HG03520 (cell line): ENCODE measurements around the gene ATP1A4.
"Not testable (repeated sequence)": the region's sequence is repeated elsewhere in the genome, so short reads cannot be mapped to it uniquely, and the experiment has no call there.

Experiments
- ATAC-seq: cut with Tn5 transposase; IDR thresholded peaks from one replicate; pipeline ENCODE4 v1.9.1; 2021; ENCODE audit warnings: mild to moderate bottlenecking, moderate library complexity; ENCODE audit not compliant: unreplicated experiment

ATP1A4 gene

DNA sequence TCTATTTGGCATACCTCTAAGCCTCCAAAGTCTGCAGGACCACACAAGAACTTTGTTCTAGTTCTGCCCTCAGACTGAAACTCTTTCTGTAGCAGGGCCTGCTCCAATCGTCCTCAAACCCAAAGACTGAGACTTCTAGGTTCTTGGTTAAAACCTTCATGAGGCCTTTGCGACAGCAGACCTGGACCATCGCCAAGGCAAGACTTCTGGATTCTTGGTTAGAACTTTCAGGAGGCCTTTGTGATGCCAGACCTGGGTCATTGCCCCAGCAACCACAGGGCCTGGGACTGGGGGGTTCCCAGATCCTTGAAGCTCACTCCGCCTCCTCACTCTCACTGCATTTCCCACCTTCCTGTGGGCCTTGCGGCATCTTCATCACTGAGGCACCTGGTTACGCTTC, at the start of gene ATP1A4:
Gene ATP1A4, plus strand, starts transcription at position 301 of the 400 bp plus-strand sequence. CDS start 438 bp downstream, outside the sequence.
- no peak for ATAC-seq

DNA sequence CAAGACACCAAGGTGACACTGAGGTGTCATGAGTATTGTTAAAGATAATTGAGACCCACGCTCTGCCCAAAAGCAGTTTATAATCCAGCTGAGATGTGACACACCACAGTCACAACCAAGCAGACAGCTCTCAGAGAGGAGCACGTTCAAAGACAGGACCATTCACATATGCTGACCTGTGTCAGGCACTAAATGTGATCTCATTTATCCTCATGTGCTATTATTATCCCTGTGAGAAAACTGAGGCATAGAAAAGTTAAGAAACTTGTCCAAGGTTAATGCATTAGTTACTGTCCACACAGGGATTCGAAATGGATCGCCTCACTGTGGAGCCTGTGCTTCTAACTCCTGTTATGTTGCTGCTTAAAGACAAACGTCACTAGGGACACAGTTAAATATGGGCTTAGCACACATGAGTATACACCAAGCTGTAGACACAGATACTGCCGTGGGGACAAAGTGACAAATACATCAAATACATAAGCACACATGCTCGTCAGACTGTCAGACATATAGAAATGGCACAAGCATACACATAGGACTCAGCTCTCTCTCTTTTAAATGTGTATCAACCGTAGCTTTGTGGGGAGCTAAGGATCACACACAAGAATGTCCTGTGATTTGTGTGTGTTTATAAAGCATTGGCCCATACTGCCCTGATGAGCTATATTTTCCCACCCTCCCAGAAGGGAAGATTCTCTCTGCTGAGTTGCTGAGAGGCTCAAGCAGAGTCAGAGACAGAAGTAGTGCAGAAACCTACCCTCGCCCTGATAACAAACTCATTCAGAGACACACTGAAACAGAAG, 49.5 kb upstream of the ATP1A4 start:
- ATAC-seq, result no peak

DNA sequence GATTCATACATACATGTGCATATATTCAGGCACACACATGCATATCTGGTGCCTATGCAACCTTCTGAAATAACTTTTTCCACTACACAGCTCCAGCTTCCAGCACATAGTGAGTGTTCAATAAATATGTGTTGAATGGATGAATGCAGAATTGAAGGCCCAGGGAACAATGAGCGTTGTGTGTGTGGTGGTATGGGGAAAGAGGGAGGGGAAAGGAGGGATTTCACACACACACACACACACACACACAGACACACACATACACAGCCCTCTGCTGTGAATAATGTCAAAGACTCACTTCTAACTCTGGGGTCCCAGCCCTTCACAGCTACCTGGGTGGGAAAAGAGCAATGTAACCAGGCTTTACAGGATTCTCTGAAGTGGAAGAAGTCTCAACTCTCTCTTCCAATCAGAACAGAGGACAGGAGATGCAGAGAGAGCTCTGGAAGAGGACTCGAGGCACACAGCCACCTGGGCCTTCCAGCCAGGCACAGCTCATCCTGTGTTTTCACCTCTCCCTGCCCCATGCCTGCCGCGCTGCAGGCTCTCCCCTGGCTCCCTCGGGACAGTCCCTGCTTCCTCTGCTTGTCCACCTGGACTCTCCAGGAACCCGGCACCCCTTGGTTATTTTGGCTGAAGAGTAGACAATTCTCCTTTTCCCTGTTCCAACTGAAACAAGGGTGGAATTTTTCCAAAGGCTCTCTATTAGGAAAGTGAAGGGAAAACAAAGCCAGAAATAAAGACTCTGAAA, 47.6 kb upstream of the ATP1A4 start:
- ATAC-seq, result no peak

DNA sequence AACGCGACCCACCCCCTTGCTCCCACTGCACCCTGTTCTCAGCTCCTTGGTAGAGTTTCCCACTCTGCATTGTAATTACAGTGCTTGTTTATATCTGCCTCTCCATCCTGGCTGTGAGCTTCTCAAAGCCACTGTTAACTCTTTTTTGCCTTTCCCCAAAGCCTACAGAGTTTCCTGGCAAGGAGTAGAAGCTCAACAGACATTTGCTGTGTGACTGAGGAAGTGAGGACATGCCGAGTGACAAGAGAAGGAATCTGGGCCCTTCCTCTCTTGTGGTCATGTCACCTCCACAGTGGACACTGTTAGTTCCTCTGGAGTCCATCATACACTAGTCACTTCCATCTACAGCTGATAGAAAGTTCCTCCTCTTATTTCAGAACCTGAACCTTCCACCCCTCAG, 46.9 kb upstream of the ATP1A4 start:
- ATAC-seq, result no peak

DNA sequence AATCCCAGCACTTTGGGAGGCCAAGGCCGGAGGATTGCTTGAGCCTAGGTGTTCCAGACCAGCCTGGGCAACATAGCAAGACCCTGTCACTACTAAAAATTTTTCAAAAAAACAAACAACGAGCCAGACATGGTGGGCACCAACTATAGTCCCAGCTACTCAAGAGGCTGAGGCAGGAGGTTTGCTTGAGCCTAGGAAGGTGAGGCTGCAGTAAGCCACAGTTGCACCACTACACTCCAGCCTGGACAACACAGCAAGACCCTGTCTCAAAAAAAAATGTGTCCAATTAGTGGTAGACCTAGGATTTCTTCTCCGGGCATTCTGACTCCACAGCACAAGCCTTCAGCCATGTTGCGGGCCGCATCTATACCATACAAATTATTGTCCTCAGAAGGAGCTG, 46.2 kb upstream of the ATP1A4 start:
- ATAC-seq, result no peak

DNA sequence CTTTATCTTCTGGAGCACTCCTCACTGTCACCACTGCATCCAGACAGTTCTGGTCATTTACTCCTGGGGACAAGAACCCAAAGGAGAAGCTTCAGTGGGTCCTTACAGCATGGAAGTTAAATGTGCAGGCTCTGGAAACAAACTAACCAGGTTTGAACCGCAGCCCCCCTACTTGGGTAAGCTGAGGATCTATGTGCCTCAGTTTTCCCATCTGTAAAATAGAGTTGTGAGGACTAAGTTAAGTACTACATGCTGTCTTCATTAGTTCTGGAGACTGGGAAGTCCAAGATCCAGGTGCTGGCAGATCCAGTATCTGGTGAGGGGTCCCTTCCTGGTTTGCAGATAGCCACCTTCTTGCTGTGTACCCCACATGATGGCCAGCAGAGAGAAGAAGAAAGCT, 43.9 kb upstream of the ATP1A4 start:
- ATAC-seq, result no peak

DNA sequence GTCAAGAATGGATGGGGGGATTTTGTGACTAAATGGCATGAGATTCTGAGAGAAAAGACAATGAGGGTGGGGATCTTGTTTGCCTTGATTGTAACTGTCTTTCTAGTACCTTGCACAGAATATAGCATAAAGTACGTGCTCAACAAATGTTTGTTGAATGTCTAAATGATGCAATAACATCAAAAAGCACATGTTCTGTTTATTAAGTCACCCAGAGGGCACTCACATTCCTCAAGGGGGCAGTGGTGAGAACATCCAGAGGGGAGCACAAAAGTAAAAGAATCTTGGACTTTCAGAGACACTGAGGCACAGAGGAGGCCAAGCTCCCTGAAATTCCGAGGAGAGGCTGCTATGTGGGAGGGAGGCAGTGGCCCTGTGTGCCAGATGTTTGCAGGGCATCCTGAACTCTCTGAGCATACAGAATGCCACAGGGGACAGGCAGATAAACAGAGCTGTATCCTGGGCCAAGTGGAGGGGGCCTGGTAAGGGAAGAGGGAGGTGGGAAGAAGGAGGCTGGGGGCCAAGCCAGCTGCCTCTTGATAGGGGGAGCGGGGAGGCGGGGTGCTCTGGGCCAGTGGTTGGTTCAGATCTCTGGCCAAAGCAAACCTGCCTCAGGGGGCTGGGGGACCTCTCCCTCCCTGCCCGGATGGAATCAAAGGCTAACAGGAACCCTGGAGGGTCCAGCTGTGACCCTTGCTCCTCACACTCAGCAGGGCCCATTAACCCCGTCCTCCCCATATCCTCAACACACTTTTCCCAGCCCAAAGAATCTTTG, 42.3 kb upstream of the ATP1A4 start:
- no peak for ATAC-seq

DNA sequence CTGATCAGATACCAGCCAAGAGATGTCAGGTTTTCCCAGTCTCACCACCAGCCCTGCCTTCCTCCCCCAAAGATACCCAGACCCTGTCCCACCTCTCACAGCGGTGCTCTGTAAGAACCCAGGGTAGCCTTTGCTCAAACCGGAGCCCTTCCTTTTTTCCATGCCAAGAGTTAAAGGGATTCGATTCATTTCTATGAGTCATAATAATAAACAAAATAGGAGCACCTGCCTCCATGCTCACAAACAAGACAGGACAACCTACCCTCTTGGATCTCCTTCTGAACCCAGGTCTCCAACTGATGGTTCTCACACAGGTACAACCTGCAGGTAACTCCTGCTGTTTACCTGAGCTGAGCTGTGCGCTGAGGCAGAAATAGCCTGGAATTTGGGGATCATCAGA, 41.7 kb upstream of the ATP1A4 start:
- no peak for ATAC-seq

DNA sequence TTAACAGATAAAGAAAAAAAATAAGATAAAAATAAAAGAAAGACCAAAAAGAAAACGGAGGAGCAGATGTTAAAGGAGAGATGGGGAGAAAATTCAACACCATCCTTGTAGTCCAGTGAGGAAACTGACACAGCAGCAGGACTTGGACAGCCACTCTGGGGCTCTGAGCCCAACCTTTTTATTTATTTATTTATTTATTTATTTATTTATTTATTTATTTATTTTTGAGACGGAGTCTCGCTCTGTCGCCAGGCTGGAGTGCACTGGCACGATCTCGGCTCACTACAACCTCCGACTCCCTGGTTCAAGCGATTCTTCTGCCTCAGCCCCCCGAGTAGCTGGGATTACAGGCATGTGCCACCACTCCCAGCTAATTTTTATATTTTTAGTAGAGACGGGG, 39.9 kb upstream of the ATP1A4 start:
- not testable (repeated sequence) for ATAC-seq

DNA sequence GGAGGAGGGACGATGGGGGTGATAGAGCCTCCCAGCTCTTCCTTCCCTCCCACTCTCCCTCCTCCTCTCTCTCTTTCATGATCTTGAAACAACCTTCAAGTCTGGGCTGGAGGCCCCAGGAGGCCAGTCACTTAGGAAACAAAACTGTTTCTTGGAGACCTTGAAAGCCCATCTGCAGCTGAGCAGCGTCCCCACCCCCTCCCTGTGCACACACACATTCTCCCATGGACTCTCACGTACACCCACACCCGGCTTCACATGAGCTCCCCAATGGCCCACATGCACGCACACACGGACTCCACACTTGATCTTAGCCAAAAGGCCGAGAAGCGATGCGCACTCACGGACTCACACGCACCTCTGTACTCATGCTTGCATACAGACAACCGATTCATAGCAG, 39.0 kb upstream of the ATP1A4 start:
- no peak for ATAC-seq

DNA sequence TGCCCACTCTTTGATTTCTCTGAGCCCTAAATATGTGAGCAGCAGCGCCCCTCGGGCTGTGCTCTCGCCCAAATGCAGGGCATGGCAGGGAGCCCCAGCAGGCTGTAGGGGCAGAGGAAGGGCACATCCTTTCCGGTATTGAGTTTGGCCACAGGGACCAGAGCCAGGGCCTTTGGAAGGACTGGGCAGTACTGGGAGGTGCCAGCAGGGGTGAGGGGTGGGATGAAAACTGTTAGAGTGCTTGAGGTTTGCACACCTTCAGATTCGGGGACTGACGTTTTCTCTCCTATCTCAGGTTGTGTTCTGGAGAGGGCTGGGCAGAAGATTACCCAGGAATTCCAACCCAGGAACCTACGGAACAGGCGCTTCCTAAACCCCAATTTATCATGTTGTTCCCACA, 38.0 kb upstream of the ATP1A4 start:
- ATAC-seq, result no peak

DNA sequence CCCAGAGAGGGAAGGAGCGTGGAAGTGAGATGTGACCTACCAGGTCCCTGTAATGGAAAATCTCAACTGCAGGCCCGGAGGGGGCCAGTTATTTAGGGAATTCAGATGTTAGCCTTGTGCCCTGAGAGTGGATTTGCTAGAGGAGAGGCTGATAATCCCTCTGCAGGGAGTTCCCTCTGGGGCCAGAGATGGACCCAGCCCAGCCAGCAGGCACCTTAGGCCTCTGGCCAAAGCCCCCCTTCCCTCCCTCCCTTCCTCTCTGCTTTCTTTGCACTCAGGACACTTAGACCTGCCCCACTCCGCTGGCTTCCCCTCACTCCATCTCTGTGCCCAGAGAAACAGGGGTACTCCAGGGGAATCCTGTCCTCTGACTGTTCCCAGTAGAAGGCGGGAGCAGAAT, 37.3 kb upstream of the ATP1A4 start:
- ATAC-seq, result no peak

DNA sequence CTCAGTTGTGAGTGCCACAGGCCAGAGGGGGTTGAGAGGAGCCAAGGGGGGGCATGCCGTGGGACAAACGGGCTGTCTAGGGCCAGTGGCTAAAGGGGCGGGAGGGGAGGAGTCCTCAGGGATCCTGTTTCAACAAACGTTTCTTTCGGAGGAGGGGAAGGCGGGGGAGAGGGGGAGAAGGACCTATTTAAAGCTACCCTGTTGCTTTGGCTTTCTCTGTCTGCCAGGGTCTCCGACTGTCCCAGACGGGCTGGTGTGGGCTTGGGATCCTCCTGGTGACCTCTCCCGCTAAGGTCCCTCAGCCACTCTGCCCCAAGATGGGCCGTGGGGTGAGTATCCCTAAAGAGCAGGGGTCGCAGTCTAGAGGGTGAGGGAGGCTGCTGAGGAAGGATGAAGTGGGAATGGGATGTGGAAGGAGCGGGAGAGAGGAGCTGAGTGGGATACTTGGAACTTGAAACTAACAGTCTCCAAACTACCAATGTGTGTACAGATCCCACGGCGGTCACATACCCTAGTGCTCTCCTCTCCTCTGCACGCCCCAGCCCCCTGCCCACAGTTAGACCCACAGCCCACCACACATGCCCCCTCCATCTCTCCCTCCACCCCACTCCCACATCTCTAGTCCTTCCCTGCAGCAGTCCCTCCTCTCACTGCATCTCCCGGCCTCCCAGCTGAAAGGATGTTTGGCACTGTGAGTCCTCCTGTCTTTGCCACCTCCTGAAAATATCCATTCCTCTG, 35.7 kb upstream of the ATP1A4 start, which contains the start of gene ATP1A2:
Gene ATP1A2, plus strand, starts transcription at position 215 of the 738 bp plus-strand sequence. Its CDS starts 103 bp downstream, at position 318.
- ATAC-seq, result no peak

DNA sequence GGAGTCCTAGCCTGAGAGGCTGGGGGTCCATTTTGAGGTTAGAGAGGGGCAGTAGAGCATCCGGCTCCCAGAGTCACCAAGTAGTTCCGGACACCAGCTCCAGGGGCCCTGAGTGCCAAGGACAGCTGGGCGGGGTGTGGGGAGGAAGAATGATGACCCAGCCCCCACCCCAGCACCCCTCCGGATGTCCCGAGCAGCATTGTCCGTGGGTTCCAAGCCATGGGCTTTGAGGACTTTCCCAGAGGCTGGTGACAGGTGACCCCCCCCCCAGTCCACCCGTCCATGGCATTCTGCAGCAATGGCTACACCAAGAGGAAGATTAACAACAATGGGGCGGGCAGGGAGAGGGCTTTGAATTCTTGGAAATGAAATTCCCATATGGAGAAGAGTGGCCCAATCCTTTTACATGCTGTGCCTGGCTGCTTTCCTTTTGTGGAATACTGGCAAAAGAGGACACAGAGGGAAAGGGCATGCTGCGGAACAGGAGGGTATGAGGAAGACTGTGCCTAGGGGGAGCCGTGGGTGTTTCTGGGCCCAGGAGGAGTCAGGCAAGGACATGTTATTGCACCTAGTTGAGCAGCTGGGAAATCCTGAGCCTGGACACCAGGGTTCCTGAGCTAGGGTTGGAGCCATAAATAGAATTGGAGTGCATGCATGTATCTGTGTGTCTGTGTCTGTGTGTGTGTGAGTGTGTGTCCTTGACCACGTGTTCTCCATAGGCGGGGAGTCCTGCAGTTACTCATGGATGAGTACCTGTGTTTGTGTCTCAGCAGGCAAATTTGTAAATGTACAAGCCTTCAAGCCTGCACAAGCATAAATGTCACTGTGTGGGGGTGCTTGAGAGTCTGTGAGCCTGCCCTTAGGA, 34.9 kb upstream of the ATP1A4 start:
- ATAC-seq, result no peak

DNA sequence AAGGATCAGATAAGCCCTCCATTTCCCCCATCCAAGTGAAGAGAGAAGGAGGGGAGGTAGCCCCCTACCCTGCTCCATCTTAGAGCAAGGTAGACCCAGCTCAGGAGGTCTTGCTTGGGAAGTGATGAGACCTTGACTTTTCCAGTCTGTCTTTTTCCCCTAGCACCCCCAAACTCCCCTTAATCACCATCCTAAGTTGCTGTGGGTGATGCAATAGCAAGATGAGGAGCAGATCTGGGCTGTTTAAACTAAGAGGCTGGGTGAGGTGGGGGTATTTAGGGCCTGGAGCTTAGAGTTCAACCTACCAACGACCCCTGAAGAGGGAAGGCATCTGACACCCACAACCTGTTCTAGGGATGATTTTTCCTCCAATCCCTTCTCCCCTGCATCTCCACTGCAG, 34.1 kb upstream of the ATP1A4 start:
- no peak for ATAC-seq

DNA sequence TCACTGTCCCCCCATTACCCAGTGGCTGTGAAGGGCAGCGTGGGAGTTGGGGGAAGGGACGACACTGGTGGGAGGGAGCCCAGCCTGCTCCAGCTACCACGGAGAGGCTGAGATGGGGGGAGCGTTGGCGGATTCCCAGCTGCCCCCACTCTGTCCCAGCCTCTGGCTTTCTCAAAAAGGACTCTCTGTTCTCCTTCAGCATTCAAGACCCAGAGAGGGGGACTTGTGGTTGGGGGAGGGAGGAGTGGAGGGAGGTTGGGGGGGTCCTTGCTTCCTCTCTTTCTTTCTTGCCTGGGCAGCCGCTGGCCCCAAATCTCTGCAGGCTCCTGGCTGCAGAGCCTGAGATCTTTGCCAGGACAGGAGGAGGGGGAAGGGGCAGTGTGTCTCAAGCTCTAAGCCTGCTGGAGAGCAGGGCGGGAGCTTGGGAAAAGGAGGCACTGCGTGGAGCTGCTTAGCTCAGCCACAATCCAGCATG, 33.7 kb upstream of the ATP1A4 start:
- ATAC-seq, result no peak

DNA sequence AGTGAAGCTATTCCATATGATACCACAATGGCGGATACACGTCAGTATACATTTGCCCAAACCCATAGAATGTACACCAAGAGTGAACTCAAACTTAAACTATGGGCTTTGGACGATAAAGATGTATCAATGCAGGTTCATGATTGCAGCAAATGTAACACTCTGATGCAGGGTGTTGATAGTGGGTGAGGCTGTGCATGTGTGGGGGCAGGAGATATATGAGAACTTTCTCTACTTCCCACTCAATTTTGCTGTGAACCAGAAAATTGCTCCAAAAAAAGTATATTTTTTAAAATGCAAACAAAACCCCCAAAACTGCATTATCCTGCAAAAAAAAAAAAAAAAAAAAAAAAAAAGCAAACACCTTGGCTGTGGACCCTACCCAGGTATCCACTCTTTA, 32.5 kb upstream of the ATP1A4 start:
- no peak for ATAC-seq

DNA sequence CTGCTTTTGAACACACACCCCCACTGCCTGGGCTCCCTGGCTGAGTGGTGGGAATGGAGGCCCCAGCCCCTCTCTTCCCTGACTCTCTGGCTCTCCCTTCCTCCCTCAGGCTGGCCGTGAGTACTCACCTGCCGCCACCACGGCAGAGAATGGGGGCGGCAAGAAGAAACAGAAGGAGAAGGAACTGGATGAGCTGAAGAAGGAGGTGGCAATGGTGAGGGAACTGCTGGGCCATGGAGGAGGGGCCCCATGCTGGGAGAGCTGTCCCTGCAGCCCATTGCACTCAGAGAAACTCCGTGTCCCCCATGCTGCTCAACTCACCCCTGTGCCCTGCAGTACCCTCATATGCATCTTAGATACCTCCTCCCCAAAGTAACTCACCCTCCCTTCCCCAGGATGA, 30.6 kb upstream of the ATP1A4 start:
- ATAC-seq, result no peak

DNA sequence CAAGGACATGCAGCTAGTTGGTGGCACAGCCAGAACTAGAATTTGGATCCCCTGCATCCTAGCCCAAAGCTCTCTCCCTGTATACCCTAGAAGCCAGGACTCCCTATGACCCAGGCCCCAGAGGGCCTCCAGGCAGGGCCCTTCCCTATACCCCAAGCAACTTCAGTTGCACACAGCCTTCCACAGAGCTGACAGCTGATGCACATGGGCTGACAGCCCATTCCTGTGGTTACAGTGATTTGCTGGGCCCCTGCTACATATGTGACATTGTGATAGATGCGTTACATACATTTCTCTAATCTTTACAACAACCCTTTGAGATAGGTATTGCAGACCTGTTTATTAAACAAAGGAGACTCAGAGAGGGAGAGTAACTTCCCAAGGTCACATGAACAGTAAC, 30.0 kb upstream of the ATP1A4 start:
- ATAC-seq, result no peak
